Neural cell (in vitro differentiated cells): ENCODE data around the gene POU2AF3. TPM values are rescaled to one million over a fixed set of nuclear protein-coding genes. Genes with fewer than 3 reads are reported as not detected.

ENCODE experiments used
- H2AFZ ChIP-seq: fragments of 200-600, 300-800 bp; sonication (generic), shearing (Covaris generic); 2 replicates; pipeline ENCODE4 v1.6.0; 2014; ENCODE audit warnings: low read depth, mild to moderate bottlenecking, antibody characterized with exemption, low read length, moderate library complexity
- H3F3A ChIP-seq: fragments of 200-600 bp; shearing (Covaris generic); 2 replicates; pipeline ENCODE4 v1.6.1; 2016; ENCODE audit warnings: mild to moderate bottlenecking, moderate library complexity, mixed read lengths, antibody characterized with exemption, low read length; ENCODE audit not compliant: insufficient read depth, poor library complexity, severe bottlenecking
- H3K27ac ChIP-seq: fragments of 200-600, 300-800 bp; sonication (generic), shearing (Covaris generic); 2 replicates; pipeline ENCODE4 v1.5.1; 2014; ENCODE audit warnings: mild to moderate bottlenecking, low read length, moderate library complexity
- H3K27me3 ChIP-seq: fragments of 300-800, 200-600 bp; sonication (generic), shearing (Covaris generic); 2 replicates; pipeline ENCODE4 v1.6.0; 2014; ENCODE audit warnings: mild to moderate bottlenecking, low read depth, low read length, moderate library complexity; ENCODE audit not compliant: insufficient read depth
- H3K36me3 ChIP-seq: fragments of 300-800, 200-600 bp; sonication (generic), shearing (Covaris generic); 2 replicates; pipeline ENCODE4 v1.5.1; 2014; ENCODE audit warnings: mild to moderate bottlenecking, antibody characterized with exemption, low read length, moderate library complexity; ENCODE audit not compliant: insufficient read depth
- H3K4me2 ChIP-seq: fragments of 300-800, 200-600 bp; sonication (generic), shearing (Covaris generic); 2 replicates; pipeline ENCODE4 v1.6.0; 2014; ENCODE audit warnings: mild to moderate bottlenecking, low read length
- H3K4me3 ChIP-seq: fragments of 300-800, 200-600 bp; sonication (generic), shearing (Covaris generic); 2 replicates; pipeline ENCODE4 v1.5.1; 2014; ENCODE audit warnings: mild to moderate bottlenecking, low read length, moderate library complexity
- H3K79me2 ChIP-seq: fragments of 200-600 bp; shearing (Covaris generic); replicated peaks from 2 replicates; pipeline ENCODE4 v1.6.0; 2014; ENCODE audit warnings: mild to moderate bottlenecking, low read length, moderate library complexity; ENCODE audit not compliant: insufficient read depth
- H3K9ac ChIP-seq: fragments of 300-800, 200-600 bp; sonication (generic), shearing (Covaris generic); 2 replicates; pipeline ENCODE4 v1.6.1; 2016; ENCODE audit warnings: mild to moderate bottlenecking, low read length, mixed read lengths
- H3K9me2 ChIP-seq: fragments of 200-600 bp; shearing (Covaris generic); 2 replicates; pipeline ENCODE4 v1.6.1; 2016; ENCODE audit warnings: mild to moderate bottlenecking, low read length, mixed read lengths; ENCODE audit not compliant: insufficient read depth
- H3K9me3 ChIP-seq: fragments of 200-600, 300-800 bp; sonication (generic), shearing (Covaris generic); 2 replicates; pipeline ENCODE4 v1.6.1; 2016; ENCODE audit warnings: mild to moderate bottlenecking, mixed run types, low read length, moderate library complexity, mixed read lengths
- H4K20me1 ChIP-seq: fragments of 200-600 bp; shearing (Covaris generic); 2 replicates; pipeline ENCODE4 v1.6.1; 2016; ENCODE audit warnings: mild to moderate bottlenecking, mixed run types; ENCODE audit not compliant: insufficient read depth
- EP300 ChIP-seq: fragments of 450-650 bp; conservative IDR thresholded peaks from 2 replicates; pipeline ENCODE4 v1.6.1; 2014; ENCODE audit warnings: antibody characterized with exemption, mild to moderate bottlenecking, moderate library complexity; ENCODE audit not compliant: poor library complexity, severe bottlenecking
- EZH2 ChIP-seq: fragments of 200-600, 300-800 bp; shearing (Covaris generic), sonication (generic); IDR thresholded peaks from 2 replicates; pipeline ENCODE4 v1.6.1; 2014; ENCODE audit warnings: antibody characterized with exemption, low read length, borderline replicate concordance, mild to moderate bottlenecking; ENCODE audit not compliant: insufficient read depth, poor library complexity, severe bottlenecking
- MXI1 ChIP-seq: fragments of 450-650 bp; conservative IDR thresholded peaks from 2 replicates; pipeline ENCODE4 v1.6.1; 2014; ENCODE audit warnings: antibody characterized with exemption, mild to moderate bottlenecking; ENCODE audit not compliant: poor library complexity, severe bottlenecking
- POLR2AphosphoS5 ChIP-seq: IDR thresholded peaks from 2 replicates; pipeline ENCODE4 v1.6.1; 2012
- RAD21 ChIP-seq: fragments of 450-650 bp; conservative IDR thresholded peaks from 2 replicates; pipeline ENCODE4 v1.6.1; 2014; ENCODE audit warnings: antibody characterized with exemption, mild to moderate bottlenecking, moderate library complexity
- SMC3 ChIP-seq: fragments of 450-650 bp; conservative IDR thresholded peaks from 2 replicates; pipeline ENCODE4 v1.6.1; 2014; ENCODE audit warnings: antibody characterized with exemption, mild to moderate bottlenecking, moderate library complexity; ENCODE audit not compliant: poor library complexity
- TAF1 ChIP-seq: IDR thresholded peaks from 2 replicates; pipeline ENCODE4 v1.6.1; 2012; ENCODE audit warnings: low read depth
- polyA plus RNA-seq: library from polyadenylated mRNA; depleted of rRNA; stranded (reverse); fragments of >200 nt; gene quantifications from 2 replicates; pipeline ENCODE4 v1.2.3, GENCODE V29; 2014
- TF ChIP-seq, protein P1 (sequence below): fragments of 450-650 bp; IDR thresholded peaks from 2 replicates; pipeline ENCODE4 v1.5.1; 2014; ENCODE audit warnings: antibody characterized with exemption, mild to moderate bottlenecking, moderate library complexity; ENCODE audit not compliant: poor library complexity, severe bottlenecking
- TF ChIP-seq, protein P2 (sequence below): IDR thresholded peaks from 2 replicates; pipeline ENCODE4 v1.6.1; 2012; ENCODE audit warnings: borderline replicate concordance

POU2AF3 gene
- polyA plus RNA-seq, 1 donor from 2014 or later = not detected

DNA sequence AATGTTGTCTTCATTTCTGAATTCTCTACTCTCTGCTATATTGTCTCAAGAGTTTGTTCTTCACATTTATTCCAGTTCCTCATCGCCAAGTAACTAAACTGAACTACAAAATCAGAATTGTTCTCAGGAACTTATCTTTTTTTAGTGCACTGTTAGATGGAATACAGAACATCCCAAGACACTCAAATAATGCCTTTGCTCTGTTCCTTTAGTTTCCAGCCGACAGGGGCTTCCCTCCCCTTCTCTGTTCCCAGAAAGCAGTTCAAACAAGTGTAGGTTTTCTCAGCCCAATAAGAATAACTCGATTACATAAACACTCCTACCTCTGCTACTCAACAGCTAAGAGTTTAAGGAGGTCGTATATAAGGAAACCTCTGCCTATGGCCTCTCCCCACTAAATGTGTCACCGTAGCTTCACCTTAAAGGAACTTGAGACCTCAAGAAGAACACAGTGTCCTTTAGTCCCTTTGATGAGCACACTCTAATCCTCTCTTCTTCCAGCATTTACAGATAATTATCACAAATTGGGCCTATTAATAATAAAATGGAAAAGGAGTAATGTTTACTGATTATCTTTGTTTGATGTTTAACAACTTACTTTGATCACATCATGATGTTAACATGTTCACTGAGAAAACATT, 6.9 kb downstream of the POU2AF3 start:
- no peak overlapping the region for H2AFZ ChIP-seq
- H3K27ac ChIP-seq = no peak overlapping the region
- no peaks in the 10 kb centered on the region for H3K9me2 ChIP-seq
- no peaks in the 10 kb centered on the region for H3K36me3 ChIP-seq
- no peaks in the 10 kb centered on the region for H3K79me2 ChIP-seq
- H3K9me3 ChIP-seq = no peaks in the 10 kb centered on the region
- H3K9ac ChIP-seq = no peak overlapping the region
- H3K4me2 ChIP-seq = no peak overlapping the region
- H3F3A ChIP-seq = no peaks in the 10 kb centered on the region
- peaks cover 5% of the 10 kb centered on the region for H3K27me3 ChIP-seq
- no peaks in the 10 kb centered on the region for H4K20me1 ChIP-seq
- H3K4me3 ChIP-seq = no peak overlapping the region
- TF ChIP-seq, protein P1, sequence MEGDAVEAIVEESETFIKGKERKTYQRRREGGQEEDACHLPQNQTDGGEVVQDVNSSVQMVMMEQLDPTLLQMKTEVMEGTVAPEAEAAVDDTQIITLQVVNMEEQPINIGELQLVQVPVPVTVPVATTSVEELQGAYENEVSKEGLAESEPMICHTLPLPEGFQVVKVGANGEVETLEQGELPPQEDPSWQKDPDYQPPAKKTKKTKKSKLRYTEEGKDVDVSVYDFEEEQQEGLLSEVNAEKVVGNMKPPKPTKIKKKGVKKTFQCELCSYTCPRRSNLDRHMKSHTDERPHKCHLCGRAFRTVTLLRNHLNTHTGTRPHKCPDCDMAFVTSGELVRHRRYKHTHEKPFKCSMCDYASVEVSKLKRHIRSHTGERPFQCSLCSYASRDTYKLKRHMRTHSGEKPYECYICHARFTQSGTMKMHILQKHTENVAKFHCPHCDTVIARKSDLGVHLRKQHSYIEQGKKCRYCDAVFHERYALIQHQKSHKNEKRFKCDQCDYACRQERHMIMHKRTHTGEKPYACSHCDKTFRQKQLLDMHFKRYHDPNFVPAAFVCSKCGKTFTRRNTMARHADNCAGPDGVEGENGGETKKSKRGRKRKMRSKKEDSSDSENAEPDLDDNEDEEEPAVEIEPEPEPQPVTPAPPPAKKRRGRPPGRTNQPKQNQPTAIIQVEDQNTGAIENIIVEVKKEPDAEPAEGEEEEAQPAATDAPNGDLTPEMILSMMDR = no peak
- no peak for TF ChIP-seq EZH2
- TF ChIP-seq POLR2AphosphoS5 = no peak
- no peak for TF ChIP-seq EP300
- TF ChIP-seq, protein P2, sequence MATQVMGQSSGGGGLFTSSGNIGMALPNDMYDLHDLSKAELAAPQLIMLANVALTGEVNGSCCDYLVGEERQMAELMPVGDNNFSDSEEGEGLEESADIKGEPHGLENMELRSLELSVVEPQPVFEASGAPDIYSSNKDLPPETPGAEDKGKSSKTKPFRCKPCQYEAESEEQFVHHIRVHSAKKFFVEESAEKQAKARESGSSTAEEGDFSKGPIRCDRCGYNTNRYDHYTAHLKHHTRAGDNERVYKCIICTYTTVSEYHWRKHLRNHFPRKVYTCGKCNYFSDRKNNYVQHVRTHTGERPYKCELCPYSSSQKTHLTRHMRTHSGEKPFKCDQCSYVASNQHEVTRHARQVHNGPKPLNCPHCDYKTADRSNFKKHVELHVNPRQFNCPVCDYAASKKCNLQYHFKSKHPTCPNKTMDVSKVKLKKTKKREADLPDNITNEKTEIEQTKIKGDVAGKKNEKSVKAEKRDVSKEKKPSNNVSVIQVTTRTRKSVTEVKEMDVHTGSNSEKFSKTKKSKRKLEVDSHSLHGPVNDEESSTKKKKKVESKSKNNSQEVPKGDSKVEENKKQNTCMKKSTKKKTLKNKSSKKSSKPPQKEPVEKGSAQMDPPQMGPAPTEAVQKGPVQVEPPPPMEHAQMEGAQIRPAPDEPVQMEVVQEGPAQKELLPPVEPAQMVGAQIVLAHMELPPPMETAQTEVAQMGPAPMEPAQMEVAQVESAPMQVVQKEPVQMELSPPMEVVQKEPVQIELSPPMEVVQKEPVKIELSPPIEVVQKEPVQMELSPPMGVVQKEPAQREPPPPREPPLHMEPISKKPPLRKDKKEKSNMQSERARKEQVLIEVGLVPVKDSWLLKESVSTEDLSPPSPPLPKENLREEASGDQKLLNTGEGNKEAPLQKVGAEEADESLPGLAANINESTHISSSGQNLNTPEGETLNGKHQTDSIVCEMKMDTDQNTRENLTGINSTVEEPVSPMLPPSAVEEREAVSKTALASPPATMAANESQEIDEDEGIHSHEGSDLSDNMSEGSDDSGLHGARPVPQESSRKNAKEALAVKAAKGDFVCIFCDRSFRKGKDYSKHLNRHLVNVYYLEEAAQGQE = no peak
- no peak for TF ChIP-seq SMC3
- no peak for TF ChIP-seq TAF1
- no peak for TF ChIP-seq MXI1
- TF ChIP-seq RAD21 = no peak

DNA sequence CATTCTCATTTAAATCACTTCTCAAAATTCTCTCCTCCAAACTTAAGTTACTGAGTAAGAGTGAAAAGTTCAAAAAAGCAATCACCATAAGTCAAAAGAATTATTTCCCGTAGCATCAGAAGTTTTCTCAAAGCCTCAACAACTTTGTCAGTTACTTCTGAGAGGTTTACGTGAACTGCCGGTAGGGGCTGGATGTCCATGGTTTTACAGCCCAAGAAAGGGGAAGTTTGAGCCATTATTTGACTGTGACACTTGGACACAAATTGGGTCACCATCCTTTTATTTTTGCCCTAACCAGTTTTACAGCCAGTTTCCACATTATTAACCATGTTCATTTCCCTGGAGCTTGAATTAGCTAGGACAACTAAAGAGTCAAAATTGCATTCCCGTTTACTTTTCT, 7.5 kb downstream of the POU2AF3 start:
- Histone ChIP-seq H3K27me3 (no peaks in the 10 kb centered on the region), H3K9me2 (no peaks in the 10 kb centered on the region), H3K9me3 (no peaks in the 10 kb centered on the region), H3K4me3 (no peak overlapping the region), H3F3A (no peaks in the 10 kb centered on the region), H3K27ac (no peak overlapping the region), H4K20me1 (no peaks in the 10 kb centered on the region), H3K36me3 (no peaks in the 10 kb centered on the region), H3K79me2 (no peaks in the 10 kb centered on the region), H3K9ac (no peak overlapping the region), H3K4me2 (no peak overlapping the region), H2AFZ (no peak overlapping the region)
- no peak for TF ChIP-seq SMC3
- no peak for TF ChIP-seq TAF1
- TF ChIP-seq POLR2AphosphoS5 = no peak
- TF ChIP-seq, protein P2 = no peak
- TF ChIP-seq EZH2 = no peak
- TF ChIP-seq, protein P1 = no peak
- TF ChIP-seq EP300 = no peak
- TF ChIP-seq MXI1 = no peak
- no peak for TF ChIP-seq RAD21
